HG03060 (cell line): ENCODE results near the gene KCNJ18.
"Not testable (repeated sequence)": the region's sequence is repeated elsewhere in the genome, so short reads cannot be mapped to it uniquely, and the experiment has no call there.

Source experiments
- ATAC-seq: cut with Tn5 transposase; IDR thresholded peaks from one replicate; pipeline ENCODE4 v1.9.1; 2021; ENCODE audit warnings: low read depth, moderate number of reproducible peaks; ENCODE audit not compliant: unreplicated experiment

KCNJ18 gene

DNA sequence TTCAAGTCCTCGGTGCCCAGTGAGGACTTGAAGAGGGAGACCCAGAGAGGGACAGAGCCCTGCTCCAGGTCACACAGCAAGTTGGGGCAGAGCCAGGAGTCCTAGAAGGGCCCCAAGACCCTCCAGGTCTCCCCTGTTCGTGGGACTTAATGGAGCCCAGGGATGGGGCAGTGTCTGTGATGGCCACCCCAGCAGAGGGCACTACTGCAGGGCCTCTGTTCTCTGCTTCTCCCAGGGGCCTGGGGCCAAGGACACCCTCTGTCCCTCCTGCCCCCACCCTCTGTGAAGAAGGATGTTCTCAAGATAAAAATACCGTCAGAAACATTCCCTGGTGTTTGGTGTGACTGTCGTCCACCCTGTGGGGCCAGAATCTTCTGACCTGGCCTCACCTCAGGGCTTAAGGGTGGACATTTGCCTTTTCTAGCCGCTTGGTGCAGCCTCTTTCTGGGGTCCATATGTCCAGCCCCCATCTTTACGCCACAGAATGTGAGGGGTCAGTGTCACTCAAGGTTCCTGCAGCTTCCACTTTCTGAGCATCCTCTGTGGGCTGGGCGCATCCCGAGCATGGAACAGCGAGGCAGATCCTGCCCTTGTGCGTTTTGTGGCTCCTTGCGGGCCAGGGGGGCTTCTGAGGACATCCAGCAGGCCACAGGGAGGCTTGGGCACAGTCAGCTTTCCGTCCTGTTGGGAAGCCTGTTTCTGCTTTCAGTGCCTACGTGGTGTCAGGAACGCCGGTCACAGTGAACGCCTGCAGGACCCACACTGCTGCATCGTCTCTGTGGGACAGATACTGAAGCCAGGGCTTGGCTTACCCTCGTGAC is at the start of gene KCNJ18:
TSS of gene KCNJ18 (plus strand) at position 641 of the 821 bp plus-strand sequence. CDS start 10,264 bp downstream, outside the sequence.
- not testable (repeated sequence) for ATAC-seq

- ATAC-seq, result not testable (repeated sequence)
Observed at GRCh38 chr17:21648125-21648524, 44.2 kb upstream of the KCNJ18 start.

GRCh38 chr17:21650043-21650442 is 42.3 kb upstream of the KCNJ18 start:
- not testable (repeated sequence) for ATAC-seq

DNA sequence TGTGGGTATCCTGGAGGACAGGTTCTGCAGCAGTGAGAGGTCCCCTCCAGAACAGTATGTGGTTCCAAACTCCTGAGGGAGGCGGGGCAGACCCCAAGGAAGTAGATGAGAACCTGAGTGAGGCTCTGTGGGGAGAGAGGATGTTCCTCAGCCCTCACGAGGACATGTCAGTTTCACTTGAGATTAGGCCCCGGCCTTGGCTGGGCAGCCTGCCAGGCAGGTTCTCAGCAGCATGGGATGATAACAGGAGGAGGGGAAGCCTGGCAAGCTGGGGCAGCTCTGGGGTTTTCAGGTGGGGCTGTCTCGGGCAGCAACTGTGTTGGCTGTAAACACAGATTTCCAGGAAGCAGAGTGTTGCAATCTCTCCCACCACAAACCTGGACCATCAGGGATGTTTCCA is 40.3 kb upstream of the KCNJ18 start:
- ATAC-seq, result not testable (repeated sequence)

GRCh38 chr17:21653211-21653610 is 39.1 kb upstream of the KCNJ18 start:
- not testable (repeated sequence) for ATAC-seq

GRCh38 chr17:21656518-21657309 is 35.6 kb upstream of the KCNJ18 start:
- not testable (repeated sequence) for ATAC-seq

DNA sequence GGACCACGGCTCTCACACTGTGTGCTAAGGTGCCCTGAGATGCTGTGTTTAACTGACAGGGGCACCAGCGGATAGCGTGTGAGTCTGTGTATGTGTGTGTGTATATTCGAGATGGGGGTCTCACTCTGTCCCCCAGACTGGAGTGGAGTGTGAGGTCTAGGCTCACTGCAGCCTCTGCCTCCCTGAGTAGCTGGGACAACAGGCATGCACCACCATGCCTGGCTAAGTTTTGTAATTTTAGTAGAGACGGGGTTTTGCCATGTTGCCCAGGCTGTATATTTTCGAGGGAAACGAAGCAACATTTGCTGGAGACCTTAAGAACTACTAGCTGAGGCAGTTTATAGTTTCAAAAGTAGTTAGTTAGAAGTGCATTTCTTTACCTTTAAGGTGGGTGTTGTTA is 32.7 kb upstream of the KCNJ18 start:
- not testable (repeated sequence) for ATAC-seq

DNA sequence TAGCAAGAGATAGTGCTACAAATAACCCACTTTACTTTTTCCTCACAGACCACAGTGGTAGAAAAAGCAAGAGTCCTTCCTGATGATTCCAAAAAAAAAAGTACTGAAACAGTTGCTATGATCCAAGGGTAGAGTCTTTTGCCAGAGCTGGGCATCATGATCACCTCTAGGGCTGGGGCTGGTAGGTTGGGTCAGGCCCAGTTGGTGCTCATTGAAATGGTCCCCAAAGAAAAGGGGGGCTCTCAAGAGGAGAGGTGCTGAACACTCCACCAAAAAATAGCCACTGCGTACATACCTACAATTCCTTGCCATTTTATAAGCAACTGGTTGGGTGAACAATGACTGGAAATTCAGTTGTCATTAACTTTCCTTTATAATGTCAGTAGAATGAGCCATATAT is 30.9 kb upstream of the KCNJ18 start:
- not testable (repeated sequence) for ATAC-seq

- not testable (repeated sequence) for ATAC-seq
Observed at GRCh38 chr17:21663166-21663565, 29.2 kb upstream of the KCNJ18 start.

DNA sequence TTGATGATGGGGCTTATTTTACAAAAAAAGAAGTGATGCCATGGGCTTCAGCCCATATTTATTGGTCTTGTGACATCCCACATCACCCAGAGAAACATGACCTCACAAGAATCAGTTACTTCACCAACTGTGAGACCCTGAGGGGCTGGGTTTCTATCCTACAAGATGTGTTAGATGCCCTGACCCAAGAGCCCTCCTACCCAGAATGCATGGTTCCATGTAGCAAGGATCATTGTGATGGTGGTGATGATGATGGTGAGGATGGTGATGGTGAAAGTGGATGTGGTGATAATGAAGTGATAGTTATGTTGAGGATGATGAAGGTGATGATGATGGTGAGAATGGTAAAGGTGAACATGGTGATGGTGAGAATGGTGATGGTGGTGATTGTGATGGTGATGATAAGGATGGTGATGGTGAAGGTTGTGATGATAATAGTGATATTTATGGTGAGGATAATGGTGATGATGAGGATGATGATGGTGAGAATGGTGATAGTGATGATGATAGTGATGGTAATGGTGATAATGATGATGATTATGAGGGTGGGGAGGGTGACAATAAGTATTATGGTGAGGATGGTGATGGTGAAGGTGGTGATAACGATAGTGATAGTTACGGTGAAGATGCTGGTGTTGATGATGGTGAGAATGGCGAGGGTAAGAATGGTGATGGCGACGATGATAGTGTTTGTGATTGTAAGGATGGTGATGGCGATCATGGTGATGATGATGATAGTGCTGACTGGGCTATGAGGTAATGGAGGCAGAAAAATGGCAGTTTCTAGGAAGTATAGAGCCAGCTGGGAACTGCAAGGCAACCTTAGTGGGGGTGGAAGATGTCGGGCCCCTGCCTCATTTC is 28.5 kb upstream of the KCNJ18 start:
- not testable (repeated sequence) for ATAC-seq

DNA sequence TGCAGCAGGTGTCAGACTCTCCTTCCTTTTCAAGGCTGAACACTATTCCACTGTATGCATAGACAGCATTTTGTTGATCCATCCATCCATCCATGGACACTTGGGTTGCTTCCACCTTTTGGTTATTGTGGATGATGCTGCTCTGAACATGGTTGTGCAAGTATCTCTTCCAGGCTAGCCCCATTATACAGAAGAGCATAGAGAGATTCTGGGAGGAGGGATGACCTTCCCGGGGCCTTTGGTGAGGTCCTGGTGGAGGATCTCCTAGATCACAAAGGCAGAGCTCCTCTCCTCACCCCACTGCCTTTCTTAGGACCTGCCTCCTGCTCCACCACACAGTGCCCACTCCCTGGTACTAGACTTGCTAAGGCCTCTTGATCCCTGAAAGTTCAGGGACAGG is 27.2 kb upstream of the KCNJ18 start:
- ATAC-seq, result not testable (repeated sequence)

- ATAC-seq, result not testable (repeated sequence)
Observed at GRCh38 chr17:21665935-21666493, 26.3 kb upstream of the KCNJ18 start.

DNA sequence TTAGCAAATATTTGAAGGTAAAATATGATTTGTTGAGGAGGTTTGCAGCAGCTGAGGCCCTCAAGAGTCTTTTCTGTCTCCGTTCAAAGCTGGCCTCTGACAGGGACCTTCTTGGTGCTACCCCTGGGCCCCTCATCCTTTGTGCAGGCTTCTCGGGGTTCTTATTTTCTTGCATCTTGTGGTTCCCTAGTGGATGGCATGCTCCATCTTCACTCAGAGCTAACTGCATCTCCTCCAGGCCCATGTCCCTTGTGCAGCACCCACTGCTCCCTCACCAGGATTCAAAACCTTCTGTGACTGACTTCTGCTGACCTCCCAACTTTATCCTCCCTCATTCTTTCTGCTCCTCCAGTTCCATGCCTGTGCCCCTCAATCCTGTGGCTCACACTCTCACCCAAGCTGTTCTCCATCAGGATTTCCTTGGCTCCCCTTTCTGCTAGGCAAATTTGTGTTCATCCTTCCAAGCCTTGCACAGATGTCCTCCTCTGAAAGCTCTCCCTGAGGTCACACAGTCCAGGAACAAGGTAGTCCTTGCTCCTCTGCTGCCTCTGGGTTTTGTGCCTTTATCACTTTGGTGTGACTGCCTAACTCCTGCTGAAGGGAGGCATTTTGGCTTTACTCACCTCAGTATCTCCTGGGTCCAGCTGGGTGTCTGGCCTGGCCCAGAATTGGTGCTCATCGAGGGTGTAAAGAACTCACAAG is 25.5 kb upstream of the KCNJ18 start:
- not testable (repeated sequence) for ATAC-seq

DNA sequence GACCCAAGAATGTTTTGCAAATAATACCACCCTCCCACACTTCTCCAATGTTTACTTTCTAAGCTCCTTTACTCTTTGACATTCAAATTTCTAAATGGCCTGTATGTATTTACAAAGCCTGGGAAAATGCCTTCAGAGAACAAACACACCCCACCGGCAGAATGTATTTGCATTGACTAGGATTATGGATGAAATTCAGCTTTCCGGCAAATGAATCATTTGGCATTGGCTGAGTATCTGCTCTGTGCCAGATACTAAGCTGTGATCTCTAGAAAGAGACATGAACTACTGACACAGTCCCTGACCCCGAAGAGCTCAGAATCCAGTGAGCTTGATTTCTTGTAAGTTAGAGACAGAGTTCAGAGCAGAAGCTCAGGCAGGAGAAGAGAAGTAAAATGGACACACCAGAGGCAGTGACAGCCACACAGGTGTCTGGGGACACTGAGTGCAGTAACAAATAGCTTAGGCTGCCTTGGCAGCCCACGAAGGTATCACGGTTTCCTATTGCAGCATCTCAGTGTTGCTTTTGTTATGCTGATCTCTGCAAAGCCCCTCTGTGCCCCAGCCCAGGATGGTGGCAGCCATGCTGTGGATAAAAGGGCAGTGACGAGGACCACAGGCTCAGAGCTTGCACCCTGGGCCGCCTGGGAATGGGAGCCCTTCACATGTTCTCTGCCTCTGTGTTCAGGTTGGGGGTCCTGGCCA is 24.8 kb upstream of the KCNJ18 start:
- ATAC-seq, result not testable (repeated sequence)

GRCh38 chr17:21668118-21668488 is 24.2 kb upstream of the KCNJ18 start:
- not testable (repeated sequence) for ATAC-seq

- ATAC-seq, result not testable (repeated sequence)
Observed at GRCh38 chr17:21668746-21669508, 23.4 kb upstream of the KCNJ18 start.

GRCh38 chr17:21669616-21670360 is 22.5 kb upstream of the KCNJ18 start:
- not testable (repeated sequence) for ATAC-seq
